Trophoblast cell (in vitro differentiated cells and primary cell): Measurements from ENCODE around the gene IMMP2L.

Experiments used
- DNase-seq, 2 donors: peaks; one replicate each; pipeline ENCODE4 v3.0.0-alpha.2; 2016
- H2AFZ ChIP-seq: 2 replicates; pipeline ENCODE4 v1.6.1; 2013; ENCODE audit warnings: low read length, moderate library complexity, mild to moderate bottlenecking; ENCODE audit not compliant: insufficient read depth, poor library complexity
- H2AK5ac ChIP-seq: 2 replicates; pipeline ENCODE4 v1.6.1; 2013; ENCODE audit warnings: mild to moderate bottlenecking, low read length
- H2BK120ac ChIP-seq: 2 replicates; pipeline ENCODE4 v1.6.1; 2013; ENCODE audit warnings: low read length, mild to moderate bottlenecking, moderate library complexity; ENCODE audit not compliant: insufficient read depth, poor library complexity
- H2BK12ac ChIP-seq: 2 replicates; pipeline ENCODE4 v1.6.1; 2013; ENCODE audit warnings: mild to moderate bottlenecking, low read length, moderate library complexity
- H2BK5ac ChIP-seq: 2 replicates; pipeline ENCODE4 v1.6.1; 2013; ENCODE audit warnings: low read length, low read depth, moderate library complexity, mild to moderate bottlenecking; ENCODE audit not compliant: poor library complexity
- H3K14ac ChIP-seq: 2 replicates; pipeline ENCODE4 v1.6.1; 2013; ENCODE audit warnings: mild to moderate bottlenecking, low read length
- H3K18ac ChIP-seq: 2 replicates; pipeline ENCODE4 v1.6.1; 2013; ENCODE audit warnings: mild to moderate bottlenecking, low read length
- H3K23ac ChIP-seq: 2 replicates; pipeline ENCODE4 v1.6.1; 2013; ENCODE audit warnings: low read length
- H3K27ac ChIP-seq: 2 replicates; pipeline ENCODE4 v1.5.1; 2013; ENCODE audit warnings: low read depth, mild to moderate bottlenecking, inconsistent platforms, low read length, moderate library complexity
- H3K27me3 ChIP-seq: 2 replicates; pipeline ENCODE4 v1.6.1; 2013; ENCODE audit warnings: inconsistent platforms, mild to moderate bottlenecking, low read length, moderate library complexity; ENCODE audit not compliant: insufficient read depth
- H3K36me3 ChIP-seq, 2 experiments: 1 replicate in 1 of 2; 2 replicates in 1 of 2; pipeline ENCODE4 v1.6.1; 2013; ENCODE audit warnings: low read length in 2 of 2, mild to moderate bottlenecking in 2 of 2, moderate library complexity in 1 of 2; ENCODE audit not compliant: insufficient read depth in 2 of 2, control insufficient read depth in 1 of 2
- H3K4ac ChIP-seq: 2 replicates; pipeline ENCODE4 v1.6.1; 2013; ENCODE audit warnings: low read depth, mild to moderate bottlenecking, low read length, moderate library complexity
- H3K4me1 ChIP-seq, 2 experiments: 1 replicate in 1 of 2; 2 replicates in 1 of 2; pipeline ENCODE4 v1.6.1; 2013; ENCODE audit warnings: low read length in 2 of 2, mild to moderate bottlenecking in 2 of 2, moderate library complexity in 1 of 2; ENCODE audit not compliant: insufficient read depth in 2 of 2, control insufficient read depth in 1 of 2
- H3K4me2 ChIP-seq: 2 replicates; pipeline ENCODE4 v1.6.1; 2013; ENCODE audit warnings: inconsistent platforms, mild to moderate bottlenecking, low read length, moderate library complexity
- H3K4me3 ChIP-seq: 2 replicates; pipeline ENCODE4 v1.5.1; 2013; ENCODE audit warnings: mild to moderate bottlenecking, low read depth, low read length, inconsistent platforms
- H3K79me1 ChIP-seq: one replicate; pipeline ENCODE4 v1.6.1; 2013; ENCODE audit warnings: low read length
- H3K79me2 ChIP-seq: 2 replicates; pipeline ENCODE4 v1.6.1; 2013; ENCODE audit warnings: low read length, mild to moderate bottlenecking; ENCODE audit not compliant: control insufficient read depth, insufficient read depth, poor library complexity
- H3K9ac ChIP-seq: 2 replicates; pipeline ENCODE4 v1.6.1; 2013; ENCODE audit warnings: mild to moderate bottlenecking, low read length
- H3K9me3 ChIP-seq: 2 replicates; pipeline ENCODE4 v1.6.1; 2013; ENCODE audit warnings: low read depth, mild to moderate bottlenecking, control low read depth, inconsistent platforms, low read length; ENCODE audit not compliant: insufficient read depth
- H4K12ac ChIP-seq: 2 replicates; pipeline ENCODE4 v1.6.1; 2013; ENCODE audit warnings: low read depth, mild to moderate bottlenecking, low read length, moderate library complexity
- H4K8ac ChIP-seq: 2 replicates; pipeline ENCODE4 v1.6.1; 2013; ENCODE audit warnings: low read depth, mild to moderate bottlenecking, low read length, moderate library complexity
- H4K91ac ChIP-seq: one replicate; pipeline ENCODE4 v1.6.1; 2013; ENCODE audit warnings: low read depth, mild to moderate bottlenecking, low read length, moderate library complexity
- WGBS: extraction: QIAGEN DNeasy Blood & Tissue Kit; methylation state at CpG from one replicate; pipeline ENCODE4 v1.1.7; 2013; ENCODE audit warnings: missing lambda C conversion rate; ENCODE audit not compliant: insufficient read length, insufficient coverage; ENCODE audit errors: extremely low coverage; 5-methylcytosine and 5-hydroxymethylcytosine counted together

IMMP2L gene

DNA sequence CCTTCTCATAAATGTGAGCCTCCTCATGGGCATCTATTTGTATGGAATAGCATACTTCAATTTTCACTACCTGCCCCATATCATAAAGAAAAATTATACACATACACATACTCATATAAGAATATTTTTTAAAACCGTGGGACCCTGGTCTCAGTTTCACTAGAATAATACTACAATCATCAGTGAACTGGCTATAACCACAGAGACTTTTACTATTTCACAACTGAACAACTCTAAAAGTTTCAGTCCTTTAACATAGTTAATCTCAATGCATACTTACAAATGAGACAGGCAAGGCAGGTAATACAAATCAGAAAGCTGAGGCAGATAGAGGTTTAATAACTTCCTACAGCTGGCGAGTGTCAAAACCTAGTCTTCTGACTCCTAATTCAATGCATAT, 388.3 kb downstream of the IMMP2L start:
- Histone ChIP-seq H2AFZ (no peak overlapping the region), H4K8ac (no peak overlapping the region), H3K79me1 (no peaks in the 10 kb centered on the region), H3K4me1 (no peaks in the 10 kb centered on the region), H4K12ac (no peak overlapping the region), H3K4me3 (no peak overlapping the region), H3K27ac (no peak overlapping the region), H4K91ac (no peak overlapping the region), H2BK5ac (no peak overlapping the region), H3K9ac (no peak overlapping the region), H3K4ac (no peak overlapping the region), H2BK12ac (no peak overlapping the region), H3K79me2 (no peaks in the 10 kb centered on the region), H3K18ac (no peak overlapping the region), H2AK5ac (no peak overlapping the region), H3K27me3 (no peaks in the 10 kb centered on the region), H3K9me3 (no peaks in the 10 kb centered on the region), H3K14ac (no peak overlapping the region), H3K4me2 (no peak overlapping the region), H2BK120ac (no peak overlapping the region), H3K36me3 (no peaks in the 10 kb centered on the region), H3K23ac (no peak overlapping the region)
- WGBS: no CpG with 5 or more reads among the region's 2 CpGs
- no peak for DNase-seq

DNA sequence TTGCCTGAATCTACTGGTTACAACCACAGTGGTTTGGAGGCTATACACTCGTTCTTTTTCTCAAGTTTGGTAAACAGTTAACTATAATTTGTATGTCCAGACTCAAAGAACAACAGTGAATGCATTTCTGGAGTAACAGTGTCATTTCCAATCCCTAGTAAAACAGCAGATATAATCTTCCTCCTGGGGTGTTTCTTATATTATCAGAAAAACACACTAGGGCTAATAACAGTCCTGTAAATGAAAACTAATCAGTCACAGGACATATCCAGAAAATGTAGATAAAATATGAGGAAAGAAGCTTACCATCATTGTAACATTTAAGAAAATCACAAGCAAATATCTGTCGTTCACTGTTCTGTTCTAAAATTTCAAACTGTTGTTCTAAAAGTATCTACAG, 388.8 kb downstream of the IMMP2L start:
- H2BK120ac ChIP-seq: no peak overlapping the region
- H3K27ac ChIP-seq: no peak overlapping the region
- H3K36me3 ChIP-seq: no peaks in the 10 kb centered on the region
- H3K9me3 ChIP-seq: no peaks in the 10 kb centered on the region
- H3K9ac ChIP-seq: no peak overlapping the region
- no peak overlapping the region for H3K4me2 ChIP-seq
- H2BK12ac ChIP-seq: no peak overlapping the region
- H3K79me1 ChIP-seq: no peaks in the 10 kb centered on the region
- no peak for DNase-seq
- no peak overlapping the region for H3K23ac ChIP-seq
- H3K4me1 ChIP-seq: no peaks in the 10 kb centered on the region
- no peak overlapping the region for H4K8ac ChIP-seq
- no peak overlapping the region for H3K4me3 ChIP-seq
- H3K27me3 ChIP-seq: no peaks in the 10 kb centered on the region
- H3K18ac ChIP-seq: no peak overlapping the region
- H3K4ac ChIP-seq: no peak overlapping the region
- H2AFZ ChIP-seq: no peak overlapping the region
- no peak overlapping the region for H2BK5ac ChIP-seq
- H3K79me2 ChIP-seq: no peaks in the 10 kb centered on the region
- no peak overlapping the region for H4K91ac ChIP-seq
- H4K12ac ChIP-seq: no peak overlapping the region
- WGBS: no CpG with 5 or more reads among the region's 2 CpGs
- no peak overlapping the region for H2AK5ac ChIP-seq
- no peak overlapping the region for H3K14ac ChIP-seq

DNA sequence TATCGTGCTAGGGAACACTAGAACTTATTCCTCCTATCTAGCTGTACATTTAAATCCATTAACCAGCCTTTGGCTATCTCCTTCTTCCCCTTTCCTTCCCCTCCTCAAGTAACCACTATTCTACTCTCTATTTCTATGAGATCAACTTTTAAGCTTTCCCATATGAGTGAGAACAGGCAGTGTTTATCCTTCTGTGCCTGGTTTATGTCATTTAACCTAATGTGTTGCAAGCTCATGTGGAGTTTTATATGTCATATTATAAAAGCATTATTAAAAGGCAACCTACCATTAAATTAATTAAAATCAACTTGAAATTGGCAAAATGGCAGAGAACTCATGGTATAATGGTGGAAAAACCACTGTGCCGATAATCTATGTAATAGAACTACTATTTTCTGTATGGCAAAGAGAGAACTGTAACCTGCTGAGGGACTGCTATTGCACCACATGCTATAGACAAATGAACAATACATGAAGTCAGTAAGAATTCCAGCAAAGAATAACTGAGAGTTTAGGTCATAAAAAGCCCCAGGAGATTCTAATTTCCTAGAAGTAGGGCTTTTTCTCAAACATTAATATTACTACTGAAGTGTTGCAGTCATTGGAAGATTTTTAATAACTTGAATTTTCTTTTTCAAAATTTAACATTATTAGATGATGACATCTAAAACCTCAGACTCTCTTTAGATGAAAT, 389.6 kb downstream of the IMMP2L start:
- no peak overlapping the region for H4K8ac ChIP-seq
- H3K4me1 ChIP-seq: no peaks in the 10 kb centered on the region
- no CpG with 5 or more reads among the region's 2 CpGs for WGBS
- H4K91ac ChIP-seq: no peak overlapping the region
- no peaks in the 10 kb centered on the region for H3K36me3 ChIP-seq
- peak in 1 of 2 donors; percentile 49 for DNase-seq
- H4K12ac ChIP-seq: no peak overlapping the region
- H3K18ac ChIP-seq: no peak overlapping the region
- H2BK5ac ChIP-seq: no peak overlapping the region
- H3K27ac ChIP-seq: no peak overlapping the region
- H3K4me2 ChIP-seq: no peak overlapping the region
- no peak overlapping the region for H3K23ac ChIP-seq
- H2AFZ ChIP-seq: no peak overlapping the region
- H2BK120ac ChIP-seq: no peak overlapping the region
- no peaks in the 10 kb centered on the region for H3K27me3 ChIP-seq
- no peak overlapping the region for H3K14ac ChIP-seq
- no peak overlapping the region for H3K4me3 ChIP-seq
- no peaks in the 10 kb centered on the region for H3K79me1 ChIP-seq
- H3K9me3 ChIP-seq: no peaks in the 10 kb centered on the region
- H3K79me2 ChIP-seq: no peaks in the 10 kb centered on the region
- H2BK12ac ChIP-seq: no peak overlapping the region
- no peak overlapping the region for H3K9ac ChIP-seq
- H2AK5ac ChIP-seq: no peak overlapping the region
- H3K4ac ChIP-seq: no peak overlapping the region

DNA sequence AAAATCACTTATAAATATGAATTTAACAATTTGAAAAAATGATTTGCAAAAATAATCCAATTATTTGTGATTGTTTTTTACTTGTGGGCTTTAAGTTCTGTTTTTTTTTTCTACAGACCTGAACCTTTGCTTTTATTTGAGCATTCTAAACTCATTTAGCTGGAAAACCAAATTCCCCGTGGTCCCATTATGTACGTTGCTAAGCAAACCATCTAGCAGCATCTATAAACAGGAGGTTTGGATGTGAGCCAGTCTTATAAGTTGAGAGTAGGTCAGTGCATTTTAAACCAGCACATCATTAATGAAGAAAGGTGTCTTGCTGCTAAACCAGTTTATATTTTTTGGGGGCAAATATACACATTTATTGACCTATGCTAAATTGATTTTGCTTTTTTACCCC, 394.1 kb downstream of the IMMP2L start:
- Histone ChIP-seq H3K4me3 (no peak overlapping the region), H2AK5ac (no peak overlapping the region), H3K27me3 (no peaks in the 10 kb centered on the region), H4K91ac (no peak overlapping the region), H3K27ac (no peak overlapping the region), H3K9ac (no peak overlapping the region), H3K79me1 (no peaks in the 10 kb centered on the region), H2BK12ac (no peak overlapping the region), H3K4me2 (no peak overlapping the region), H2BK120ac (no peak overlapping the region), H3K4me1 (no peaks in the 10 kb centered on the region), H3K18ac (no peak overlapping the region), H2AFZ (no peak overlapping the region), H3K79me2 (no peaks in the 10 kb centered on the region), H3K9me3 (no peaks in the 10 kb centered on the region), H3K36me3 (no peaks in the 10 kb centered on the region), H3K4ac (no peak overlapping the region), H2BK5ac (no peak overlapping the region), H4K8ac (no peak overlapping the region), H3K14ac (no peak overlapping the region), H3K23ac (no peak overlapping the region), H4K12ac (no peak overlapping the region)
- no peak for DNase-seq
- no CpG with 5 or more reads among the region's 2 CpGs for WGBS
